CD4-positive, alpha-beta T cell treated with Interleukin-15 for 4 hours (primary cell): Measurements from ENCODE around the gene RAMP1.
"Not testable (repeated sequence)": the region's sequence is repeated elsewhere in the genome, so short reads cannot be mapped to it uniquely, and the experiment has no call there.

ENCODE experiments used
- DNase-seq: peaks from one replicate; pipeline ENCODE4 v3.0.0-alpha.2; 2020; ENCODE audit warnings: low spot score

The RAMP1 gene

DNA sequence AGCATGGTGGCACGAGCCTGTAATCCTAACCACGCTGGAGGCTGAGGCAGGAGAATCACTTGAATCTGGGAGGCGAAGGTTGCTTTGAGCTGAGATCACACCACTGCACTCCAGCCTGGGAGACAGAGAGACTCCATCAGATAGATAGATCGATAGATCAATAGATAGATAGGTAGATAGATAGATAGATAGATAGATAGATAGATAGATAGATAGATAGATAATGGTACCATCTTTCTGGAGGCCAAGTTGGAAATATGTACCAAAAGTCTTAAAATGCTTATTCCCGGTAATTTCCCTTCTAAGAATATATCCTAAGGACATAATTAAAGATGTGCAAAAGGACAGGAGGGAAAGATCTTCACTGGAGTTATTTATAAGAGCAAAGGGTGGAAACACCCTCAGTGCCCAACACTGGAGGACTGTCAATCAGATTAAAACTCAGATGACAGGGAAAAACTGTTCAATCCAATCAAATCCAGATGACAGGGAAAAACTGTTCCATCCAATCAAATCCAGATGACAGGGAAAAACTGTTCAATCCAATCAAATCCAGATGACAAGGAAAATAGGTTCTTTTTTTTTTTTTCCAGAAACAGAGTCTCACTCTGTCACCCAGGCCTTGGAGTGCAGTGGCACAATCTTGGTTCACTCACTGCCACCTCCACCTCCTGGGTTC, 58.4 kb downstream of the RAMP1 start:
- no peak for DNase-seq

DNA sequence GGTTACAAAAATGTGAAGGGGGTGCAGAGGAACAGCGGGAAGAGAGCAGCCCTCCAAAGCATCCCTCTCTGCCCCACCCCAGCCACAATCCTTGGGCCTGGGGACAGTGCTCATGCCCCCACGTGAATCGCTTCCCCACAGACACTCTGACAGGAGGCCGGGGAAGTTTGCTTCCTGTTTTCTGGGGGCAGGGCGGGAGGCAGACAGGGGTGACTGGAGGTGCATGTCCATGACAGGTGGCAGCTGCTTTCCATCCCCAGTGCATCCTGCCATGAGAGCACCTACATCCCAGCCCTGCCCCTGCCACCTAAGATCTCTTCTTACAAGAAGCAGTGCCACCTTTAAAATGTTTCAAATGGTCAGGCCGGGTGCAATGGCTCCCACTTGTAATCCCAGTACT, 60.2 kb downstream of the RAMP1 start:
- no peak for DNase-seq

DNA sequence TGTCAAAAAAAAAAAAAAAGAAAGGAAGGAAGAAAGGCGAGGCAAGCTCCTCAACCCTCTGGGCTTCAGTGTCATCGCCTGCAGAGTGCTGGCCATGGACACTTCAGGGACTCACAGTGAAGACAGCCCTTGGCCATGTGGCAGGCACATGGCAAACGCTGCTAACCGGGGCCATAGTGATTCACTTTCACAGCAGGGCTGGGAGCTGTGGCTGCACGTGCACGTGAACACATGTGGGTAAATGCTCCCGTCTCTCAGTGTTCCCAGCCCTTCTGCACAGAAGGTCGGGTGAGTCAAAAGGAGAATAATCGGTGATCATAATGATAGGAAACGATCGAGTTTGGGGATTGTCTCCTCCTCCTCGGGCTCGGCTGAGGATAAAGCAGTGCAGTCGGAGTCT, 61.2 kb downstream of the RAMP1 start:
- no peak for DNase-seq

DNA sequence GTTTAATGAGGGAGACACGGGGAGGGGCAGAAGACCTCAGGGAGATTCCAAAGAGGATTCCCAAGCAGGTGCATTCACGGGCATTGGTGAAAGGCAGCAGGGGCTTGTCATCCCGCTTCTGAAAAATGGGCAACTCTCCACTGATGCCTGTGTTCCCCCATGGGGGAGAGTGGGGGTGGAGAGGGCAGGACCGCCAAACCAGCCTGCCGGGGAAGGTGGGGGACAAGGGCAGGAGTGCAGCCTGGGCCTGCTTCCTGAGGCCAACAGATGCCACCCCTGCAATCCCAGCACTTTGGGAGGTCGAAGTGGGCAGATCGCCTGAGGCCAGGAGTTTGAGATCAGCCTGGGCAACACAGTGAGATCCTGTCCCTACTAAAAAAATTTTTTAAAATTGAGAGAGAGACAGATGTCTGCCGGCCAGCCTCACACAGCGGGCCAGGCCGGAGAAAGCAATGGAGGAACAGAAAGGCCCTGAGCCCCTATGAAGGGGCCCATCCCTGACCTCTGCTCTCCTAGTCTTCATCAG, 62.6 kb downstream of the RAMP1 start:
- DNase-seq, result no peak

DNA sequence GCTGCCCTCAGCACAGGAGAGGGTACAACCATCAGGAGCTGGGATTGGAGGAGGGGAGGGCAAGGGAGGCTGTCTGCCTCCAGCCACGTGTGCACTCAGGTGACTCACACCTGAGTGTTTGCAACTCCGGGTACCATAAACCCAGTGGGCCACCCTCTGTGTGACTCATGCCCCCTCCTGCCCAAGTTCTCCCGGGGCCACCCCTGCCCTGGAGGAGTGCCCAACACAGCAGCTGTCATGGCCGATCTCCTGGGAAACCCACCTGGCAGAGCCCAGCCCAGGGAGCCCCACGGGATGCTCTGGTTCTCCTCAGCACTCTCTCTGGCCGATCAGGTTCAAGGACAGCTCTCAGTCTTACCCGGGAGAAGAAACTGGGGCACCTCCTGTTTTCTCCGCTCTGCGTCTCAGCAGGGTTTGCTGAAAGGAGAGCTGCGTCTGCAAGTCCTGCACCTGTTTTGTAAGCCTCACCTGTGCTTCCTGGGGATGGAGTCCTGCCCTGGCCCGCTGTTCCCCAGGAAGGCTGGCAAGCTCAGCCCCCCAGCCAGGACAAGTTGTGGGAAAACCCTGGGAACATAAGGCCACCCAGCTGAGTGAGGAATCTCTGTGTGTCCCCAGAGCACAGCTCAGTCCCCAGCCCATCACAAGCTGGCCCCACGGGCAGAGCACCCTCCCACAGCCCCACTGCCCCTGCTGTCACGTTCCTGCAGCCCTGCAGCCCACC, 63.4 kb downstream of the RAMP1 start:
- peak; percentile 37 for DNase-seq

DNA sequence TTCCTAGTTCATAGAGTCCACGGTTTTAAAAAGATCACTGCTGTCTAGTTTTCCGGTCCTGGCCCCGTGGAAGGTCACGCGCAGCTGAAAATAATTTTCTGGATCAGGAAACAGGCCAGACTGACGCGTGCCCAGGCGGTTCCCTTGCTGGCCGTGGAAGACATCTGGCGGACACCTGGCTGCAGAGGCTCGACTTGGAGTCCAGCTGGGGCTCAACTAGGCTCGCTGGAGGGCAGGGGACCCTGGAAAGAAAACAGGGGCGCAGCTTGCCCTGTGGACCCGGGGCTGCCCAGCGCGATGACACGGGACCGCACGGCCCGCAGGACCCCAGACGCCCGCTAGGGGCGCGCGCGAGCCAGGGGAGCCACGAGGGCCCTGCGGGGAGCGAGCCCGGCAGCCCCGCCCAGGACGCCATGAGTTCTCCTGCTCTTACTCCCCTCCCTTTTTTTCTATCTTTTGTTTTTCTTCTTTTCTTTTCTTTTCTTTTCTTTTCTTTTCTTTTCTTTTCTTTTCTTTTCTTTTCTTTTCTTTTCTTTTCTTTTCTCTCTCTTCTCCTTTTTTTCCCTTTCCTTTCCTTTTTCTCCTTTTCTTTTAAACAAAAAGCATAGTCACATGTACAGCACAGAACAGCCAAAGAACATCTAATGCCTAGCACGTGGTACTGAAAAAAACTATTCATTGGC, 64.2 kb downstream of the RAMP1 start:
- DNase-seq, result peak; percentile 76

DNA sequence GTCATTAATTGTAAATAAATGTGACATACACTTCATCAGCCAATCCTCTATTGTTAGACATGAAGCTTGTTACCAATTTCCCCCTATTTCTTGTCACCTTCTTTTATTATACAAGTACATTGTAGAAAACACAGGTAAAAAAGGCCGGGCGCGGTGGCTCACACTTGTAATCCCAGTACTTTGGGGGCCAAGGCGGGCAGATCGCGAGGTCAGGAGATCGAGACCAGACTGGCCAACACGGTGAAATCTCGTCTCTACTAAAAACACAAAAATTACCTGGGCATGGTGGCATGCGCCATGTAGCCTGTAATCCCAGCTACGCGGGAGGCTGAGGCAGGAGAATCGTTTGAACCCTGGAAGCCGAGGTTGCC, 64.7 kb downstream of the RAMP1 start:
- no peak for DNase-seq

DNA sequence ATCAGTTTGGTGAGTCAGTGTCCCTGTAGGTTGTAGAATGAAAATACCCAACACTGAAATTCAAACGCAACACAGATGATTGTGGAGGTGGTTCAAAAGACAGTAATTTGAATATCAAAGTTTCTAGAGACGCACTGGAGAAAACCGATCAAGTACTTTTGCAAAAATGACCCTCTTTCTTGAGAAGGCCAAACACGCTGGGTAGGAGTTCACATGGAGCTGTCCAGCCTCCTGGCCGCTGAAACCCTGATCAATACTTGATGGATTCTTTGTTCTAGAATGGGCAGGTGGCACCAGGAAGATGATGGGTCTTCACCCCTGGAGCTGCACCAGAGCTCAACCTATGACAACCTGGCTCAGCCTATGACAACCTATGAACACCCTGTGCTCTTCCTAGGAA, 67.7 kb downstream of the RAMP1 start:
- no peak for DNase-seq

DNA sequence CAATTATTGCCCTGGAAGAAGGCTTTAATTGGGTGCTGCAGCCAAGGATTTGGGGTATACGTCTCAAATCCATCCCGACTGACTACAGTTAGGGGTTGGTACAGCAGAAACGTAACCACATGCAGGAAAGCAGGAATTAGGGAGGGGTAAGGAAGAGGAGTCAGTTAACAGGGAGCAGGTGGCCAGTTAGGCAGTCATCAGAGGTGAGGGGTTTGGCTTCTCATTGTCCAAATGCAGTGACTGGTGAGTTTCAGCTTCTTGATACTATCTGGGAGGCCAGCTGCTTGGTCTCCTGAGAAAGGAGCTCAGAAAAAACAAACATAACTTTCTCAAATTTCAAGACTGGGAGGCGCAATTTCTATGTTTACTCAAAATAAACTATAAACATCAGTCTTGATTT, 68.6 kb downstream of the RAMP1 start:
- no peak for DNase-seq

DNA sequence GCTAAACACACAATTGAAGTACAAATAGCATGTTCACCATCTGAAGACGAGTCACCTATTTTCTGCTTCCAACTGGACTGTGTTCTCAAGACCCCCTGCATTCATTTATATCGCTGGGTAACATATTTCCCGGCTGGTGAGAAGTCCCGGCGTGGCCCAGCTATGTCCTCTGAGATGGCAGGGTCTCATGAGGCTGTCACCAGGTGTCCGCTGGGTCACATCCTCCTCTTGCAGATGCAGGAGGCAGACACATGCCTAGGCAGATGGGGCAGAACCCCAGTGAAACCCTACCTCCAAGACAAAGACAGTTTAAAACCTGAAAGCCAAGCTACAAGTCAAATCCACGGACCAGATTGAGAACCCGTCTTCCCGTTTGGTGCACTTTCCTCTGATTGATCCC, 70.6 kb downstream of the RAMP1 start:
- no peak for DNase-seq

DNA sequence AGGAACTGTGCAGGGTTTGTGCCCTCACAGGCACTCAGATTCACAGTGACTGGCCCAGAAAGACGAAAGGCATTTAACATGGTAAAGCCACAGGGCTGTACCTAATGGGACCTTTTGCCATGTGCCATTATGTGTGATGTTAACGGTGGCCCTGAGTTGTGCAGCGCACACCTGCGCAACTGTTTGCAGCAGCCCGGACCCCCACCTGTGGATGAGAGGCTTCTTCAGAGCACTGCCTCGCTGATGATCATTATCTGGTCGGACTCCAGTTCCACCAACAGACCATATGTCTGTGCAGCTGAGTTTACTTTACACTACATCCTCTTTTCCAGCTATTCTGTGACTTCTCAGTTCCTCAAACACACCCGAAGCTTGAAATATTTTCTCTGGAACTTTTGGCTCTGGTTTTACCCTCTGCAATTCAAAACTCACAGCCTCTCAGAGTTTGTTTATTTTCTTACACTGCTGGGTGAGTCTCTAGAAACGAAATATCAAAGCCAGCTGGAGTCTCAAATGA, 71.8 kb downstream of the RAMP1 start:
- DNase-seq, result no peak

DNA sequence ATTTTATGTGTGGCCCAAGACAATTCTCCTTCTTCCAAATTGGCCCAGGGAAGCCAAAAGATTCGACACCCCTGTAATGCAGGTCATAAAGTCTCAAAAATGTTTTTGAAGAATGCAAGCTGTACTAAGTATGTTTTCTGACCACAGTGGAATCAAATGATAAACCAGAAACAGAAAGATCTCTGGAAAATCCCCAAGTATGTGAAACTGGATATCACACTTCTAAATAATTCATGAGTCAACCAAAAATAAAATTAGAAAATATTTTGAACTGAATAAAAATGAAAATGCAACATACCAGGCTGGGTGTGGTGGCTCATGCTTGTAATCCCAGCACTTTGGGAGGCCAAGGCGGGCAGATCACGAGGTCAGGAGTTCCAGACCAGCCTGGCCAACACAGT, 73.3 kb downstream of the RAMP1 start:
- DNase-seq, result no peak

DNA sequence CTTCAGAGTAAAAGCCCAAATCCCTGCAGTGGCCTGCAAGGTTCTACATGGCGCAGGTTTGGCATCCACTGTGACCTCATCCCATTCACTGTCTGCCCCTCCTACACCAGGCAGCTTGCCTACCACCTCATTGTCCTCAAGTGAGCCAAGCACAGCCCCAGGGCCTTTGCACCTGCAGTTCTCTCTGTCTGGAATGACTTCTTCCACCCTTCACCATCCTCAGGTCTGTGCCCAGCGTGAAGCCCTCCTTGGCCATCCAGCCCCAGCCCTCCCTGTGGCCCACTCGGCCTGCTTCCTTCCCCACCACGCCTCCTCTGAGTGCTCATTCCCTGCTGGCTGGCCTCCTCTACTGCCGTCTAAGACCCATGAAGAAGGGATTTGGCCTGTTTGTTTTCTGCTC, 74.8 kb downstream of the RAMP1 start:
- DNase-seq, result no peak

DNA sequence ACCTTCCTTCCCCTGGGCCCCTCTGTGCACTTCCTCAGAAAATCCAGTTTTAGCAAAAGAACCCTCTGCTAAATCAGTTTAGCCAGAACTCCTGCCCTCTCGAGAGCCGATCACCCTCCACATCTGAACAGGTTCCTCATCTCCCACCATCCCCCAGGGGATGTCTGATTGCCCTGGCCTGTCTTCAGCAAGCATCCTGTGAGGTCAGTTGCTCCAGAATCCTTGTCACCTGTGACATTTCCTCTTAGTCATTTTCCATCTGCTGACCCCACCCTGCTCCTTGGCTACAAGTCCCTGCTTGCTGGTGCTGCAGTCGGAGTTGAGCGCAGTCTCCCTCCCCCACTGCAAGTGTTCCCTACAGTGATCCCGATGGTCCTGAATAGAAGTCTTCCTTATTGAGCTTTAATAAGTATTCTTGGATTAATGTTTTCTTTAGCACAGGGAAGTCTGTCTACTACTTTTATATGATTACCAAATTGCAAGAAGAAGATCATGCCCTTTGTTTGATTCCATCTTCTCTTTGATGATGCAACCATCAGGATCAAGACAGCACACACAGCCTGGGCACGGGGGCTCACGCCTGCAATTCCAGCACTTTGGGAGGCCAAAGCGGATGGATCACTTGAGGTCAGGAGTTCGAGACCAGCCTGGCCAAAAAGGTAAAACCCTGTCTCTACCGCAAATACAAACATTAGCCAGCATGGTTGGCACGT, 76.5 kb downstream of the RAMP1 start:
- DNase-seq, result no peak

DNA sequence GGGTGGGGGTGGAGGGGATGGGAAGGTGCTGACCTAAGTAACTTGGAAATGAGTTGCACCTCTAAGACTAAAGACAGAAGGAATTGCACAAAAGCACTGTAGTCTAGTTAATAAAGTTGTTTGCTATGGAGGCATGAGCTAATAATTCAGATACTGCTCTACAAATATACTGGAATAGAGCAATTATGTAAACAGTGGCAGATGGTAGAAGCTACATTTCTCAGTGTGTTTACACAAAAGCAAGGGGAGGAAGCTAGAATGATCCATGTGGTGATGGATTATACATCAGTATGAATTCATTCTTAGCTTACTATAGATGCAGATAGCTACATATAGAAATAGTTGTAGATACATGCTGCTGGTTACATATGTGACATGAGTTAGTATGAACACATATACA, 79.8 kb downstream of the RAMP1 start:
- DNase-seq, result no peak

DNA sequence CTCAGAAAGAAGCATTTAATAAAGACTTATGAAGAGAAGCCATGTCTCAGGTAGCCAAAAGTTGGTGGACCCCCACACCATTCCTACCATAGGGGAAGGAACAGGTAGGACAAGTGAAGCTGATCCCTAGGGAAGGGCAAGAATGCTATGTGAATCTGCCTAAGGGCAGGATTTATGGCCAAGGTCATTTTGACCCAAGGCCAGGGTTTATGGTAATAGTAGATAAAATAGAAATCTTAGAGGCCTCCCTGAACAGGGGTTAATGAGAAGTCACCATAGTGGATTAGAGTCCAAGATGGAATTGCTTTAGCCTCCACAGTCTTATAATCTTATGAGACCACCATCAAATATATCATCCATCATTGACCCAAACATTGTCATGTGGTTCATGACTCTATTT, 81.4 kb downstream of the RAMP1 start:
- no peak for DNase-seq

DNA sequence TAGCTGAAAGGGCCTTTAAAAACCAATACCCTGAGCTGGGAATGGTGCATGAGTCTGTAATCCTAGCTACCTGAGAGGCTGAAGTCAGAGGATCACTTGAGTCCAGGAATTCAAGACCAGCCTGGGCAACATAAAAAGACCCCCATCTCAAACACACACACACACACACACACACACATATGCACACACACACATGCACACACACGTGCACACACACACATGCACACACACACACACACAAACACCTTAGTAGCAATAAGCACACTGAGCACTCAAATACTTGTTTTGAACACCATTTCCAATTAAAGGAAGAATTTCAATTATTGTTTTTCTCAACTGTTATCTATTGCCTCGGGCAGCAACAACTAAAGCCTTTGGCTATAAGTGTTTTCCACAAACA, 81.8 kb downstream of the RAMP1 start:
- DNase-seq, result no peak

DNA sequence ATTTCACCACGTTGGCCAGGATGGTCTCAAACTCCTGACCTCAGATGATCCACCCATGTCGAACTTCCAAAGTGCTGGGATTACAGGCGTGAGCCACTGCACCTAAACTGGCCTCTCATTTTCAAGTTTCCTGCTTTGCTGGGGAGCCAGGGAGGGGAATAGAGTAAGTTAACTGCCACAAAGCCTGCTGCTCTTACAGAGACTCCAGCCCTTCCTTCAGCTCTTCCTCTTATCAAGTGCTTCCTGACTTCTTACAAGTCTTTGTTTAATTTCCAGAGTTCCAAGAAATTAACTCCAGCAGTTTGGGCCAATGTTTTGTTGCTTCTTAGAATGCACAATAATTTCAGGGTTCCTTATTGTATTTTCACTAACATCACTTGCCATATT, 83.1 kb downstream of the RAMP1 start:
- DNase-seq, result no peak

DNA sequence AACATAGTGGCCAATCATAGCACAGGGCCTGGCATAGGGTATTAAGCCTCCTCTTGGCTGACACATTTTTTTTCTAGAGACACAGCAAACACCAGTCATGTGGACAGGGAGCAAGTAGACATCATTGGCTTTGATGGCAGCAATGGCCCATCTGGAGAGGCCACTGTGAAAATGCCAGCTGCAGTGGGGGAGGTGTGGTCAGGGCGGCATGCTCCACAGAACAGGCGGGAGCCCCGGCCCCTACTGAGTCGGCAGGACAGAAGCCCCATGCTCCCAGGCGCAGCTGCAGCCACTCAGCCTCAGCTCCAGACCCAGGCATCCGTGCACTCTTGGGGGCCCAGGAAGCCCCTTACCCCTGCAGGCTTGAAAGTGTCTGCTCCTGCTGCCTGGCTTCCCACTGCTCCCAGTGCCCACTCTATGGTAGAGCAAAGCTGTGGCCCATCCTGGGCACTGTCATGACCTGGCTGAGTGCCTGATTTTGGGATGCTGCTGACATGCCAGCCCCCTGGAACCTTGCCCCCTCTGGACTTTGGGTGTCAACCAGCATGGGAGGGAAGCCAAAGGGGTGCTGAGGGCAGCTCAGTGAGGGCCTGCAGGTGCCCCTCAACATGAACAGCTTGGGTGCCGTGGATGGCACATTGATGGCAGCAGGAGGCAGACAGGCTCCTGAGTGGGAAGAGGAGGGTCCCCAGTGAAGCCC, 84.1 kb downstream of the RAMP1 start:
- DNase-seq, result no peak

DNA sequence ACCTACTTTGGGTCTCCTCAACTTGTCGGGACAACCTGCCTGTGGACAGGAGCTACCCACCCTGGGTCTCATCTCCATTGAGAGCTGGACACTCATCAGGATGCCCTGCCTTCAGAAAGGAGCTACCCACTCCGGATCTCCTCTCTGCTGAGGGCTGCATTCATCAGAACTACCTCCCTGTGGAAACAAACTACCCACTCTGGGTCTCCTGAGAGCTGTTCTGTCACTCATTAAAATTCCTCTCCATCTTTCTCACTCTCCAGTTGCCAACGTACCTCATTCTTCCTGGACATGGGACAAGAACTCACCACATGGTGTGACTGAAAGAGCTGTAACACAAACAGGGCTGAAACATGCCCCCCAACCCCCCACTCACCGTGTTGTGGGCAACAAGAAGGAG, 84.9 kb downstream of the RAMP1 start:
- no peak for DNase-seq

DNA sequence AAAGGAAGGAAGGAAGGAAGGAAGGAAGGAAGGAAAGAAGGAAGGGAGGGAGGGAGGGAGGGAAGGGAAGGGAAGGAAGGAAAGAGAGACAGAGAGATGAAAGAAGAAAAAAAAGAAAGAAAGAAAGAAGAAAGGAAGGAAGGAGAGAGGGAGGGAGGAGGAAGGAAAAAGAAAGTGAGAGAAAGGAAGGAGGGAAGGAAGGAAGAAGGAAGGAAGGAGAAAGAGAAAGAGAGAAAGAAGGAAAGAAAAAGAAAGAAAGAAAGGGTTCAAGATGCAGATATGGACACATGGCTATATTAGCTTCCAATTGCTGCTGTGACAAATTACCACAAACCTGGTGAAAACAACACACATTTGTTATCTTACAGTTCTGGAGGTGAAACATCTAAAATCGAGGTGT, 87.0 kb downstream of the RAMP1 start:
- DNase-seq, result no peak

DNA sequence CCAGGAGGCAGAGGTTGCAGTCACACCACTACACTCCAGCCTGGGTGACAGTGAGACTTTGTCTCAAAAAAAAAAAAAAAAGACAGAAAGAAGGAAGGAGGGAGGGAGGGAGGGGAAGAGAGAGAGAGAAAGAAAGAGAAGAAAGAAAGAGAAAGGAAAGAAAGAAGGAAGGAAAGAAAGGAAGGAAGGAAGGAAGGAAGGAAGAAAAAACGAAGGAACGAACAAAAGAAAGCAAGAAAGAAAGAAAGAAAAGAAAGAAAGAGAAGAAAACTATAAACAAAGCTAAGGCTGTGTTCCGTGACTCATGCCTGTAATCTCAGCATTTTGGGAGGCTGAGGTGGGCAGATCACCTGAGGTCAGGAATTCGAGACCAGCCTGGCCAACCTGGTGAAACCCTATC, 91.9 kb downstream of the RAMP1 start:
- not testable (repeated sequence) for DNase-seq
